CD4-positive, alpha-beta T cell treated with Interleukin-17A for 1 hour (primary cell): ENCODE results near the gene YES1.
"Not testable (repeated sequence)": the region's sequence is repeated elsewhere in the genome, so short reads cannot be mapped to it uniquely, and the experiment has no call there.

Source experiments
- DNase-seq: peaks from one replicate; pipeline ENCODE4 v3.0.0-alpha.2; 2020

YES1 gene

GRCh38 chr18:820591-821165 is 8.6 kb upstream of the YES1 start:
- DNase-seq = no peak

- DNase-seq = no peak
Measured at GRCh38 chr18:816869-817268, 4.8 kb upstream of the YES1 start.

GRCh38 chr18:816088-816653 is 4.1 kb upstream of the YES1 start:
- DNase-seq = no peak

GRCh38 chr18:815353-815752 is 3.3 kb upstream of the YES1 start:
- no peak for DNase-seq

GRCh38 chr18:814300-815084 is 2.5 kb upstream of the YES1 start:
- no peak for DNase-seq

- peak; percentile 76 for DNase-seq
Measured at GRCh38 chr18:813172-814071, 1.4 kb upstream of the YES1 start.

- DNase-seq = peak; percentile 78
Measured at GRCh38 chr18:812376-813171, 532 bp upstream of the YES1 start.

GRCh38 chr18:811182-811891 is 705 bp downstream of the YES1 start:
- peak; percentile 13 for DNase-seq

- peak; percentile 42 for DNase-seq
Measured at GRCh38 chr18:809985-810642, 1.9 kb downstream of the YES1 start.

GRCh38 chr18:809228-809627 is 2.8 kb downstream of the YES1 start:
- DNase-seq = not testable (repeated sequence)

GRCh38 chr18:808502-808901 is 3.5 kb downstream of the YES1 start:
- peak; percentile 26 for DNase-seq

GRCh38 chr18:808086-808485 is 4.0 kb downstream of the YES1 start:
- no peak for DNase-seq

- DNase-seq = no peak
Measured at GRCh38 chr18:805755-806110, 6.3 kb downstream of the YES1 start.

GRCh38 chr18:805008-805754 is 6.9 kb downstream of the YES1 start:
- DNase-seq = peak; percentile 10

GRCh38 chr18:801137-801536 is 10.9 kb downstream of the YES1 start:
- DNase-seq = no peak

GRCh38 chr18:799943-800342 is 12.1 kb downstream of the YES1 start:
- DNase-seq = peak; percentile 11

GRCh38 chr18:795383-795782 is 16.7 kb downstream of the YES1 start:
- DNase-seq = not testable (repeated sequence)

- no peak for DNase-seq
Measured at GRCh38 chr18:789397-789796, 22.6 kb downstream of the YES1 start.

- no peak for DNase-seq
Measured at GRCh38 chr18:785242-785641, 26.8 kb downstream of the YES1 start.

- DNase-seq = no peak
Measured at GRCh38 chr18:784470-785172, 27.4 kb downstream of the YES1 start.
